ENCODE measurements around the gene VPS25.

The VPS25 gene

DNA sequence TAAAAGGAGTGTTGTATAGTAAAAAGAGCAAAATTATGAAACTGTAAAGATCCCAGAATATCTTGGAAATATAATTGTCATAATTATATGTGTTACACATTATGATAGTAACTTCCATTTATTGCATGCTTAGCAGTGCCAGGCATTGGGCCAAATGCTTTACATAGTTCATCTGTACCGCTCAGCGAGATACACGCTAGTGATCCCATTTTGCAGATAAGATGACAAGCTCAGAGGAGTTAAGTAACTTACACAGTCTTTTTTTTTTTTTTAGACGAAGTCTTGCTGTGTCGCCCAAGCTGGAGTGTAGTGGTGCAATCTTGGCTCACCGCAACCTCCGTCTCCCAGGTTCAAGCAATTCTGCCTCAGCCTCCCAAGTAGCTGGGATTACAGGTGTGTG, 21.6 kb upstream of the VPS25 start:
- POLR2A ChIA-PET: no interaction called here
- DNase-seq (ENCODE audit: low read depth, low spot score): no peak
- CTCF ChIA-PET: interaction anchor here (4.6 kb wide), 1 partner anchor 11 kb away, joined by 35 read pairs; no protein-coding TSS in a partner anchor
- TF ChIP-seq, protein P1, sequence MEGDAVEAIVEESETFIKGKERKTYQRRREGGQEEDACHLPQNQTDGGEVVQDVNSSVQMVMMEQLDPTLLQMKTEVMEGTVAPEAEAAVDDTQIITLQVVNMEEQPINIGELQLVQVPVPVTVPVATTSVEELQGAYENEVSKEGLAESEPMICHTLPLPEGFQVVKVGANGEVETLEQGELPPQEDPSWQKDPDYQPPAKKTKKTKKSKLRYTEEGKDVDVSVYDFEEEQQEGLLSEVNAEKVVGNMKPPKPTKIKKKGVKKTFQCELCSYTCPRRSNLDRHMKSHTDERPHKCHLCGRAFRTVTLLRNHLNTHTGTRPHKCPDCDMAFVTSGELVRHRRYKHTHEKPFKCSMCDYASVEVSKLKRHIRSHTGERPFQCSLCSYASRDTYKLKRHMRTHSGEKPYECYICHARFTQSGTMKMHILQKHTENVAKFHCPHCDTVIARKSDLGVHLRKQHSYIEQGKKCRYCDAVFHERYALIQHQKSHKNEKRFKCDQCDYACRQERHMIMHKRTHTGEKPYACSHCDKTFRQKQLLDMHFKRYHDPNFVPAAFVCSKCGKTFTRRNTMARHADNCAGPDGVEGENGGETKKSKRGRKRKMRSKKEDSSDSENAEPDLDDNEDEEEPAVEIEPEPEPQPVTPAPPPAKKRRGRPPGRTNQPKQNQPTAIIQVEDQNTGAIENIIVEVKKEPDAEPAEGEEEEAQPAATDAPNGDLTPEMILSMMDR (IDR thresholded peaks at IDR 0.05; ENCODE audit: insufficient read depth, low read length, missing control alignments): no peak
- no peak overlapping the region for H3K4me3 ChIP-seq (ENCODE audit: low read depth, low read length)

DNA sequence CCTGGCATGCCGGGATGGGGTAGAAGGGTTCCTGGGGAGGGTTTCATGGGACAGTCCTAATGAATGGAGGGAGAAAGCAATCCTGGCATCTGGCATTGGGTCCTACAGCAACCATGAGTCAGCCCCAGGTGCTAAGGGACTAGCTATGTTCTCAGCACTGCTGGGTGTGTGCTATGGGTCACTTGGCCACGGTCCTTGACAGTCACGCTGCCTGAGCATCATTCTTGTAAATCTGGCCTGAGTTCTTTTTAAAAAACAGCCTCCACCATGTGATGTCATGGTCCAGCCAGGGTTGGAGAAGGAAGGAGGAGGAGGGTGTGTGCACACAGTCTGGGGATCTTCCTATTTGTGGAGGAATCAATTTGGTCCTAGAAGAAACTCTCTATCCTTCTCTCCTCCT, 18.5 kb upstream of the VPS25 start:
- ChIA-PET CTCF (interaction anchor here (3.0 kb wide), 1 partner anchor 8 kb away, joined by 23 read pairs; no protein-coding TSS in a partner anchor), POLR2A (interaction anchor here (1.3 kb wide), 1 partner anchor 19 kb away, joined by 3 read pairs; the partner anchor contains the start of gene VPS25)
- TF ChIP-seq, protein P1 (IDR thresholded peaks at IDR 0.05; ENCODE audit: insufficient read depth, low read length, missing control alignments): no peak
- no peak for DNase-seq (ENCODE audit: low read depth, low spot score)
- no peak overlapping the region for H3K4me3 ChIP-seq (ENCODE audit: low read depth, low read length)

DNA sequence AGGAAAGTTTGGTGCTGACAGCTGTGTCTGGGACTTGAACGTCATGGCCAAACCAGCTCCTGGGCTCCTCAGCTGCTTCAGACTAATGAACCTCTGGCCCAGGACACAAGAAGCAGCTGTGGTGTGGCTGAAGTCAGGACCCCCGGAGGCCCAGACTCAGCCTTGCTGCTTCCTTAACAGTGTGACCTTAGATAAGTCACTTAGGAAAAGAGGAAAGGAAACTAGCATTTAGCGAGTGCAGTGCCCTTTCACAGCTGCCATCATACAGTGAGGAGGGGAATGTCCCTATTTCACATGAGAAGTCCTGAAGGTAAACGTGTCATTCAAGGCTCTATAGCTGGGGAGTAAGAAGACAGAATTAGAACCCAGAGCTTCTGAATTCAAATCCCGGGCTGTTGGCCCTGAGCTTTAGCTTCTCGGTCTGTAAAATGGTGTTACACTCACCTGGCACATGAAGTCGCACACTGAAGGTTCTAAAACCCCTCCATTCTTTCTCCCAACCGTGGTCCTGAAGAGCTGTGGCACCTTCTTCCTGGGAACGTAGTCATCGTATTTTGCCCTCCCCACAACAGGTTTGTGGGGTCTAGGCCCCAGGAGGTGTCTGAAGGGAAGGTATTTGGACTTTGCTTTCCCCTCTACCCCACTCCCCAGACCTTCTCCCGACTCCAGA, 13.1 kb upstream of the VPS25 start:
- POLR2A ChIA-PET: no interaction called here
- no peak for DNase-seq (ENCODE audit: low read depth, low spot score)
- H3K4me3 ChIP-seq (ENCODE audit: low read depth, low read length): no peak overlapping the region
- TF ChIP-seq, protein P1 (IDR thresholded peaks at IDR 0.05; ENCODE audit: insufficient read depth, low read length, missing control alignments): no peak
- CTCF ChIA-PET: interaction anchor here (1.0 to 7.1 kb wide), 9 partner anchors 10 to 182 kb away, joined by 3 to 94 read pairs (median 5); partner anchors contain the start of genes BECN1, PSMC3IP and VPS25

DNA sequence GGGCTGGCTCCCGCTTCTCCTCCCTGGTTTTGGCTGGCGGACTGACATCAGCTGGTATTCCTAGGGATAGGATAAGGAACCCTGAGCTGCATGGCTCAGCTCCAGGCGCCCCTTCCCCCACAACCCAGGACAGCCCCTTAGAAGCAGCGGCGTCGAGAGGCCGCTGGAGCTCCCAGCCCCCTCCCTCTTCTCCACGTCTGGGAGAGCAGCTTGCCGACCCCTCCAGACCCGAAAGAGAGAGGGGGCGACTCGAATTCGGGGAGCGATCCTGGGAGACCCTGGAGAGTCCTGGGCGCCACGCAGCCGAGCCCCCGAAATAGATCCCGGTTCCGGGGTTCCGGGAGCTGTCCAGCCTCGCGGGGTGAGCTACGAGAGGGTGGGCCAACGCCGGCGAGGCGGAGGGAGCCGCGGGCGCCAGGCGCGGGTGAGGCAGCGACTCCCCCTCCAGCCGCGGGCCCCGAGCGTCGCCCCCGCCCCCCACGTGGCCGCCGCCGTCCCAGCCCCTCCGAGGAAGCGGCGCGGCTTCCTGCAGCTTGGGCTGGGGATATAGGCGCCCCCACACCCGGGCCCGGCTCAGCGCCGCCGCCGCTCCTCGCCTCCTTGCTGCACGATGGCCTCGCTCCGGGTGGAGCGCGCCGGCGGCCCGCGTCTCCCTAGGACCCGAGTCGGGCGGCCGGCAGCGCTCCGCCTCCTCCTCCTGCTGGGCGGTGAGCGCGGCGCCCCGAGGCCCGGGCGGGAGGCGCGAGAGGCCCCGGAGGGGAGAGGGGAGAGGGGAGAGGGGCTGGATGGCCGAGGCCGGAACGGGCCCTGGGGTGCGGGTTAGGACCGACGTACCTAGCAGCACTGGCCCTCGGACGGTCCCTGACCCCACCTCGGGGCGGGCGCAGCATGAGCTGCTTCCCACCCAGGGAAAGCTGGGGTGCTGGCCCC, 12.3 kb upstream of the VPS25 start, which contains the start of gene RAMP2:
Gene RAMP2, plus strand, starts transcription at position 576 of the 930 bp plus-strand sequence. Its CDS starts 35 bp downstream, at position 611.
- TF ChIP-seq, protein P1 (IDR thresholded peaks at IDR 0.05; ENCODE audit: insufficient read depth, low read length, missing control alignments): no peak
- CTCF ChIA-PET: interaction anchor here (1.0 to 7.1 kb wide), 12 partner anchors 11 to 183 kb away, joined by 3 to 94 read pairs (median 4); partner anchors contain the start of genes BECN1, PSMC3IP and VPS25
- peak within 1 kb of the TSS; percentile 50 for H3K4me3 ChIP-seq (ENCODE audit: low read depth, low read length)
- no peak for DNase-seq (ENCODE audit: low read depth, low spot score)
- POLR2A ChIA-PET: interaction anchor here (1.2 kb wide), 1 partner anchor 13 kb away, joined by 4 read pairs; the partner anchor contains the start of gene VPS25

DNA sequence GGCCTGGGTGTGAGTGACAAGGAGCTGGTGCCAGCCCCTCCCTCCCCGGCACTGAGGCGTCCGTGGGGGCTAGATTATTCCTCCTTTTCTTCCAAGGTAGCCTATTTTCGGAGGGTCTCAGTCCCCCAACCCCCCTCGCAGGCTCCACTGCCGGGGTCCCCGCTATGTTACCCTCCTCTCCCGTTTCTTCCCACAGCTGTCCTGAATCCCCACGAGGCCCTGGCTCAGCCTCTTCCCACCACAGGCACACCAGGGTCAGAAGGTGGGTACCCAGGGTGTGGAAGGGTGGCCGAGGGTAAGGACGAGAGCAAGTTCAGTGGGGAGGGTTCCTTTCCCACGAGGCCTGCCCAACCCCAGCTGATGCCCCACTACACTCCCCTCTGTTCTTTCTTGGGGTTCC, 11.6 kb upstream of the VPS25 start:
- DNase-seq (ENCODE audit: low read depth, low spot score): no peak
- H3K4me3 ChIP-seq (ENCODE audit: low read depth, low read length): peak overlapping the region; percentile 50
- POLR2A ChIA-PET: interaction anchor here (1.2 kb wide), 1 partner anchor 12 kb away, joined by 4 read pairs; the partner anchor contains the start of gene VPS25
- TF ChIP-seq, protein P1 (IDR thresholded peaks at IDR 0.05; ENCODE audit: insufficient read depth, low read length, missing control alignments): no peak
- CTCF ChIA-PET: interaction anchor here (1.0 to 7.1 kb wide), 12 partner anchors 7 to 183 kb away, joined by 3 to 94 read pairs (median 18); partner anchors contain the start of genes BECN1, PSMC3IP and VPS25

All from AG04449 (cell line).